HG03045 (cell line): ENCODE measurements around the gene VNN1.
"Not testable (repeated sequence)": the region's sequence is repeated elsewhere in the genome, so short reads cannot be mapped to it uniquely, and the experiment has no call there.

ENCODE experiments used
- ATAC-seq: cut with Tn5 transposase; IDR thresholded peaks from one replicate; pipeline ENCODE4 v1.9.1; 2021; ENCODE audit warnings: mild to moderate bottlenecking, moderate library complexity; ENCODE audit not compliant: unreplicated experiment

The VNN1 gene

DNA sequence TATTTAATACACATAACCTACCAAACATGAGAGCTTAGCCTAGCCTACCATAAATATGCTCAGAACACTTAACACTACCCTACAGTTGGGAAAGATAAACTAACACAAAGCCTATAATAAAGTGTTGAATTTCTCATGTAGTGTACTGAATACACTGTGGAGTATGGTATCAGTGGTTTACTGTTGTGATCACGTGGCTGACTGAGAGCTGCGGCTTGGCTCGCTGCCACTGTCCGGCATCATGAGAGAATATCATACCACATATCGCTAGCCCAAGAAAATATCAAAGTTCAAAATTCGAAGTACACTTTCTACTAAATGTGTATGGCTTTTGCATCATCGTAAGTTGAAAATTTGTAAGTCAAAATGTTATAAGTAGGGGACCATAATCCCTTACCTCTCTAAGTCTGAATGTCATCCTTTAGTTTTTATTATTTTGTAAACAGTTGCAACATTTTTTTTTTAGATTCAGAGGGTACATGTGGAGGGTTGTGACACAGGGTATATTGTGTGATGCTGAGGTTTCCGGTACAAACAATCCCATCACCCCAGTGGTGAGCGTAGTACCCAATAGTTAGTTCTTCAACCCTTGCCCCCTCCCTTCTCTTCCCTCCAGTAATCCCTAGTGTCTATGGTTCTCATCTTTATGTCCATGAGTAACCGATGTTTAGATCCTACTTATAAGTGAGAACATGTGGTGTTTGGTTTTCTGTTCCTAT is 40.3 kb downstream of the VNN1 start:
- no peak for ATAC-seq

- no peak for ATAC-seq
Measured at GRCh38 chr6:132671295-132671694, 42.6 kb downstream of the VNN1 start.

- no peak for ATAC-seq
Measured at GRCh38 chr6:132669690-132670291, 44.1 kb downstream of the VNN1 start.

DNA sequence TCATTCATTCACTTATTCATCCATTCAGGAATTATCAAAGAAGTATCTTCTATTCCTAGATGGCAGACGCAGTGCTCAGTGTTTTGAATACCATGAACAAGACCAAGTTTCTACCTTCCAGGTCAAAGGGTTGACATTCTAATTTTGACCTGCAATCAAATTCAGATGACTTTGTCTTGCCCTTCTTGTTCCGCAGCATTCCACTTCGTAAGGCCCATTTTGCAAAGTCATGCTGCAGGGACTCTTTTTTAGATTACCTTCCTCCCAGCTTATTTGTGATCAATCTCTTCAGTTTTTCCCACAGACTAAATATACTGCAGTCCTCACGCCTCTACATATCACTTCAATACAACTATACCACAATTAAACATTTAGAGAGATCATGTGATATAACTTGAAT is 47.7 kb downstream of the VNN1 start:
- ATAC-seq = no peak

- no peak for ATAC-seq
Measured at GRCh38 chr6:132664309-132665034, 49.4 kb downstream of the VNN1 start.

DNA sequence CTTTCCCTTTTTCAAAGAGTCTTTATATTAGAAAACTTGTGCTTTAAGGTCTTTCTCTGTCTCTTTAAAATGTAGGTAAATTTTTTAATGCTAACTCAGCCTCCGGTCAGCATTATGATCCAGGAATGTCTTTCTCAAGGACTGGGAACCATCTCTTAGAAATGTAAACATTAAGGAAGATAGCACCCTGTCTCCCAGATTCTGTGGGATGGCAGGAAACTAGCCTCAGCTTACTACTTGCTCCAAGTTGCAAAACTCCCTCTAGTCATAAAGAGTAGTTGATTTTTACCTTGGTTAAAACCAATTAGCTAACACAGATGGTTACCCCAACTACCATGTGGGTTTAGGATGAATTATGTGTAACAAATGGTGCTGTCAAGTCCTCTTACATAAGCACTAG is 50.2 kb downstream of the VNN1 start:
- ATAC-seq = no peak

GRCh38 chr6:132661906-132662305 is 51.9 kb downstream of the VNN1 start:
- no peak for ATAC-seq

DNA sequence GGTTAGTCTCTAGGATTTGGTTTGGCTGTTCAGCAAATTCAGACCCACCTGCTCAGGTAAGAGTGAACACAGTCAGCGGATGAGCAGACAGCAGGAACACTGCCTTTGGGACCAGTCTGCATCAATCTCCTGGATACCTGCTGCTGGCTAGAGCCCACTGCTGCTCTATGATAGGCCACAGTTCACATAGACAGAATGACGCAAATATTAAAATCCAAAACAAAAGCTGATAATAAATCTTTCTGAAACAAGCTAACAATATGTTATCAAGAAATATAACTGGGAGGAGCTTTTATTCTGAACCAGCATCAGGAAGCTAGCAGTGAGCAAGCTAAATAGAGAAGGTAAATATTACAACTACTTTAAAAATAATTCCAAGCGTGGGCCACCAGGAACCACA is 54.8 kb downstream of the VNN1 start, which contains the start of gene TAAR1:
Gene TAAR1, minus strand, starts transcription at position 101 of the 400 bp plus-strand sequence. CDS start 13,179 bp downstream, outside the sequence.
- no peak for ATAC-seq

DNA sequence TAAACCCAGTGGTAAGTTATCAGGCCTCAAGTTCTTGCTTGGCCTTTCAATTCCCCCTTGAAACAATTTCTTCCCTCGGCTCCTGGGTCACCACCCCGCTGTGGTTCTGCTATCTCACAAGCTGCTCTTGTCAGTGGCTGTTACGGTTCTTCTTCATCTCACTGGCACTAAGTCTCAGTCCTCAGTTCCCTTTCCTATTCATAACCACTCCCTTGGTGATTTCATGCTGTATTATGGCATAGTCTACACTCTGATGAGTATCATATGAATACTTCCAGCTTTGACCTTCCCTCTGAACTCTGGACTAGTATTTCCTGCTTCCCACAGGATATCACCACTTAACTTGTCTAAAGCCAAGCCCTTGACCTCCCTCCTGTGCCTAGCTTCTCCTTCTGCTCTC is 62.8 kb downstream of the VNN1 start:
- no peak for ATAC-seq

DNA sequence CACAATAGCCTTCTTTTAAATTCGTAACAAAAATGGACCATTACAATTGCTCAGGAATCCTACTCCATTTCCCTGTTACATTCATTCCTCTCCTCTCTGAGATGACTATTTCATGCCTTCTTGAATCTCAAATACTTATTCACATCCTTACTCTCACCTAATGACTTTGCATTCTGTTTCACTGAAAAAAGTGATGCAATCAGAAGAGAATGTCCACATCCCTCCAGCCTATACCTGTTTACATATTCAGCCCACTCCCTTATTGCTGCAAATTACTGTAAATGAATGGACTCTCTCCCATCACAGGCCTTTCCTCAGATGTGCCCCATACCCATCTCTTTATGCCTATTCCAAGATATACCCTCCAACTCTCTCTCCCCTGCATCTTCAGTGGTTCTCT is 63.4 kb downstream of the VNN1 start:
- no peak for ATAC-seq

DNA sequence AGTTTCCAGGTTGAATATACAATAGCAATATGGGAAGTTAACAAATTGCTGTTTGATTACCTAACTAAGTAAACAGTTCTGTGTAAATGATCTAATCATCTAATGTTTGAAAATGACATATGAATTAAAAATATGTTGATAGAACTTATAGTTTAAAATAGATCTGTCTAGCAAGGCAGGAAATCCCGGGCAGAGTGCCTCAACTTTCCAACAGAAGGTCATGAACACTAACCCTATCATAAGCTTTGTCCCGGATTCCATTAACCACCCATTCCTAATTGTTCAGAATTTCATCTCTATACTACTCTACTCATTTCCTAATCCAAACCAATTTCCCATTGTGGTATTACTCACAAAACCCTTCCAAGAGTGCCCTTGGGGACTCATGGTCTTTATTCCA is 65.0 kb downstream of the VNN1 start:
- ATAC-seq = no peak

GRCh38 chr6:132648356-132648755 is 65.5 kb downstream of the VNN1 start:
- ATAC-seq = peak; percentile 93

- ATAC-seq = no peak
Measured at GRCh38 chr6:132643547-132643946, 70.3 kb downstream of the VNN1 start.

DNA sequence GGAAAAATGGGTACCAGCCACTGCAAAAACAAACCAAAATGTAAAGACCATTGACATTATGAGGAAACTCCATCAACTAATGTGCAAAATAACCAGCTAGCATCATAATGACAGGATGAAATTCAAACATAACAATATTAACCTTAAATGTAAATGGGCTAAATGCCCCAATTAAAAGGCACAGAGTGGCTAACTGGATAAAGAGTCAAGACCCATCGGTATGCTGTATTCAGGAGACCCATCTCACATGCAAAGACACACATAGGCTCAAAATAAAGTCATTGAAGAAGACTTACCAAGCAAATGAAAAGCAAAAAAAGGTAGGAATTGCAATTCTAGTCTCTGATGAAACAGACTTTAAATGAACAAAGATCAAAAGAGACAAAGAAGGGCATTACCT is 76.7 kb downstream of the VNN1 start:
- ATAC-seq = not testable (repeated sequence)

GRCh38 chr6:132635906-132636305 is 77.9 kb downstream of the VNN1 start:
- ATAC-seq = not testable (repeated sequence)

GRCh38 chr6:132635288-132635687 is 78.6 kb downstream of the VNN1 start:
- not testable (repeated sequence) for ATAC-seq

DNA sequence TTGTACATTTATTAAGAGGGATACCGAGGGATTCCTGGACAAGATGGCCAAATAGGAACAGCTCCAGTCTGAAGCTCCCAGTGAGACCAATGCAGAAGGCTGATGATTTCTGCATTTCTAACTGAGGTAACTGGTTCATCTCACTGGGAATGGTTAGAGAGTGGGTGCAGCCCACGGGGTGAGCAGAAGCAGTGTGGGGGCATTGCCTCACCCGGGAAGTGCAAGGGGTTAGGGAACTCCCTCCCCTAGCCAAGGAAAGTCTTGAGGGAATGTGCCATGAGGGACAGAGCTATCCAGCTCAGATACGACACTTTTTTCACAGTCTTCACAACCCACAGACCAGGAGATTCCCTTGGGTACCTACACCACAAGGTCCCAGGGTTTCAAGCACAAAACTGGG is 79.1 kb downstream of the VNN1 start:
- ATAC-seq = no peak

DNA sequence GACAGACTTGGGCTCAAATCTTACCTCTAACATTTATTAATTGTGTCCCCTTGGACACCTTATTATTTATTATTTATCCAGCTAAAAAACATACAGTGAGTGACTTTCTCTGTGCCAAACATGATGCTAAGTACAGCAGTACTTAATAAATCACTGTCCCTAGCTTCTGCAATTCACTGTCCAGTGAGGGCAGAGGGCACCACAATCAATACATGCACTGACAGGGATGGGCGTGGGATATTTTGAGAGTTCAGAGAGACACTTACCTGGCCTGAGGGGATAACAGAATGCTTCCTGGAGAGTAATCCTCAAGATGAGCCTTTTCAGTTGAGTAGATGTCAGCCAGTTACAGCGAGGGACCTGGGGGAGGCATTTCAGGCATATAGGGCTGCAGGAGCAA is 80.5 kb downstream of the VNN1 start:
- ATAC-seq = no peak
